K562 (cell line): Measurements from ENCODE around the gene KHNYN. TPM values are rescaled to one million over a fixed set of nuclear protein-coding genes. Genes with fewer than 3 reads are reported as not detected.

ENCODE experiments used
- ATF1 ChIP-seq, 2 experiments: fragments of 450-650 bp in 1 of 2; IDR thresholded peaks; 2 replicates each; pipeline ENCODE4 v1.6.1; 2016; ENCODE audit warnings: missing compliant biosample characterization in 1 of 2, missing genetic modification characterization in 1 of 2
- CBFB ChIP-seq: sonication (generic); formaldehyde crosslinking; IDR thresholded peaks from 2 replicates; pipeline ENCODE4 v1.4.0; 2020; ENCODE audit warnings: mild to moderate bottlenecking, missing genetic modification reagents
- CTBP1 ChIP-seq: fragments of 450-650 bp; IDR thresholded peaks from 2 replicates; pipeline ENCODE4 v1.6.1; 2016; ENCODE audit warnings: borderline replicate concordance
- DACH1 ChIP-seq: fragments of 450-650 bp; IDR thresholded peaks from 2 replicates; pipeline ENCODE4 v1.6.1; 2018; ENCODE audit not compliant: partially characterized antibody
- HNRNPH1 ChIP-seq: fragments of 200-400 bp; formaldehyde crosslinking; optimal IDR thresholded peaks from 2 replicates; pipeline ENCODE3; 2017; ENCODE audit warnings: low read depth, mild to moderate bottlenecking, low read length, moderate library complexity
- JUND ChIP-seq, 2 experiments: IDR thresholded peaks; 2 replicates in 1 of 2; 3 replicates in 1 of 2; pipeline ENCODE4 v1.6.1; 2011; ENCODE audit warnings: borderline replicate concordance in 2 of 2, low read depth in 2 of 2, low read length in 2 of 2, improper control_type of control experiment in 1 of 2, missing biosample characterization in 1 of 2, missing genetic modification characterization in 1 of 2, missing genetic modification reagents in 1 of 2
- MTA2 ChIP-seq: fragments of 450-650 bp; IDR thresholded peaks from 2 replicates; pipeline ENCODE4 v1.6.1; 2016; ENCODE audit warnings: low read depth
- NUFIP1 ChIP-seq: fragments of 450-650 bp; IDR thresholded peaks from 2 replicates; pipeline ENCODE4 v1.6.1; 2018; ENCODE audit not compliant: partially characterized antibody
- PHTF2 ChIP-seq: fragments of 250-450 bp; sonication (Bioruptor Pico); IDR thresholded peaks from 2 replicates; pipeline ENCODE4 v1.5.0; 2021; ENCODE audit warnings: mild to moderate bottlenecking
- RCOR1 ChIP-seq, 2 experiments: IDR thresholded peaks; 2 replicates each; pipeline ENCODE4 v1.6.1; 2012; ENCODE audit warnings: low read depth in 2 of 2, low read length in 2 of 2, borderline replicate concordance in 1 of 2, improper control_type of control experiment in 1 of 2
- RFX7 ChIP-seq: fragments of 250-450 bp; sonication (Bioruptor Pico); IDR thresholded peaks from 2 replicates; pipeline ENCODE4 v1.5.1; 2021; ENCODE audit warnings: mild to moderate bottlenecking
- SMAD3 ChIP-seq: fragments of 450-650 bp; formaldehyde crosslinking; conservative IDR thresholded peaks from 2 replicates; pipeline ENCODE4 v1.4.0; 2020; ENCODE audit warnings: mild to moderate bottlenecking
- SP1 ChIP-seq: sonication (generic); formaldehyde crosslinking; IDR thresholded peaks from 2 replicates; pipeline ENCODE4 v1.8.1; 2022; ENCODE audit warnings: mild to moderate bottlenecking, missing genetic modification reagents
- THRAP3 ChIP-seq: fragments of 450-650 bp; IDR thresholded peaks from 2 replicates; pipeline ENCODE4 v1.6.1; 2016; ENCODE audit warnings: mild to moderate bottlenecking, inconsistent platforms, borderline replicate concordance
- ZBTB8A ChIP-seq: fragments of 450-650 bp; IDR thresholded peaks from 2 replicates; pipeline ENCODE4 v1.6.1; 2018; ENCODE audit warnings: mild to moderate bottlenecking, moderate library complexity; ENCODE audit not compliant: partially characterized antibody
- ZNF41 ChIP-seq: fragments of 250-450 bp; sonication (Bioruptor Pico); conservative IDR thresholded peaks from 2 replicates; pipeline ENCODE4 v1.4.0; 2020; ENCODE audit warnings: mild to moderate bottlenecking
- ZNF444 ChIP-seq: fragments of 250-450 bp; sonication (Bioruptor Pico); IDR thresholded peaks from 2 replicates; pipeline ENCODE4 v1.4.0; 2020; ENCODE audit warnings: mild to moderate bottlenecking, moderate library complexity
- ZNF696 ChIP-seq: fragments of 250-450 bp; sonication (Bioruptor Pico); conservative IDR thresholded peaks from 2 replicates; pipeline ENCODE4 v1.4.0; 2020; ENCODE audit warnings: mild to moderate bottlenecking, moderate library complexity
- polyA plus RNA-seq, 8 experiments: library from polyadenylated mRNA; depleted of rRNA in 4 of 8; stranded (reverse) in 5 of 8; unstranded in 3 of 8; fragments of >200 nt; fragmentation: Nextera tagmentation in 2 of 8; fragmentation: Illumina TruSeq in 1 of 8; extraction: Ambion mirVana in 2 of 8; extraction: Trizol in 1 of 8; gene quantifications; 2 replicates each; pipeline versions ENCODE4 v1.2.1 to v1.2.3, GENCODE V29; 2011 to 2014; ENCODE audit warnings: inconsistent platforms in 1 of 8, missing spikeins in 1 of 8
- total RNA-seq, 7 experiments: library from RNA; depleted of rRNA in 6 of 7; stranded (reverse); fragments of >200 nt in 6 of 7; fragmentation: Illumina TruSeq in 2 of 7; extraction: Trizol in 2 of 7; gene quantifications; 2 replicates each; pipeline versions ENCODE4 v1.2.1 to v1.2.3, GENCODE V29; 2011 to 2021; ENCODE audit warnings: low replicate concordance in 1 of 7
- TF ChIP-seq, protein P1 (sequence below): sonication (generic); formaldehyde crosslinking; IDR thresholded peaks from 2 replicates; pipeline ENCODE4 v1.8.0; 2022; ENCODE audit warnings: missing genetic modification reagents, mild to moderate bottlenecking, moderate library complexity, borderline replicate concordance
- TF ChIP-seq, protein P2 (sequence below): fragments of 250-450 bp; sonication (Bioruptor Pico); IDR thresholded peaks from 2 replicates; pipeline ENCODE4 v1.8.0; 2021; ENCODE audit warnings: mild to moderate bottlenecking, moderate library complexity
- TF ChIP-seq, protein P3 (sequence below): sonication (generic); formaldehyde crosslinking; IDR thresholded peaks from 2 replicates; pipeline ENCODE4 v1.5.0; 2020; ENCODE audit warnings: missing genetic modification reagents

KHNYN gene
- total and polyA plus RNA-seq, 9 of the 15 experiments (the other 6 are each of a cell fraction or from before 2014, with no cell fraction given) = 0.76 to 26.0 (median 14.1) TPM

DNA sequence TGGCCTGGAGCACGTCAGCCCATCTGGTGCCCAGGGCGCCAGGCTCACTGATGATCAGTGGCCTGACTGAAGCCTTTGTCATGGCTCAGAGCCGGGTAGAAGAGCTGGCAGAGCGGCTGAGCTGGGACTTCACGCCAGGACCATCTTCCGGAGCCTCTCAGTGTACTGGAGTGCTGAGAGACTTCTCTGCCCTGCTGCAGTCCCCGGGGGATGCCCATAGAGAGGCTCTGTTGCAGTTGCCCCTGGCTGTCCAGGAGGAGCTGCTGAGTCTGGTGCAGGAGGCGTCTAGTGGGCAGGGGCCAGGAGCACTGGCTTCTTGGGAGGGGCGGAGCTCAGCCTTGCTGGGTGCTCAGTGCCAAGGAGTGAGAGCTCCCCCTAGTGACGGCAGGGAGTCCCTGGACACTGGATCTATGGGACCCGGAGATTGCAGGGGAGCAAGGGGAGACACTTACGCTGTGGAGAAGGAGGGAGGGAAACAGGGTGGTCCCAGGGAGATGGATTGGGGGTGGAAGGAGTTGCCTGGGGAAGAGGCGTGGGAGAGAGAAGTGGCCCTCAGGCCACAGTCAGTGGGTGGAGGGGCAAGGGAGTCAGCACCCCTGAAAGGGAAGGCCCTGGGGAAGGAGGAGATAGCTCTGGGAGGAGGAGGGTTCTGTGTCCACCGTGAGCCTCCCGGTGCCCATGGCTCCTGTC is 2.0 kb downstream of the KHNYN start (continued):
- no peak for TF ChIP-seq ZBTB8A
- TF ChIP-seq, protein P1, sequence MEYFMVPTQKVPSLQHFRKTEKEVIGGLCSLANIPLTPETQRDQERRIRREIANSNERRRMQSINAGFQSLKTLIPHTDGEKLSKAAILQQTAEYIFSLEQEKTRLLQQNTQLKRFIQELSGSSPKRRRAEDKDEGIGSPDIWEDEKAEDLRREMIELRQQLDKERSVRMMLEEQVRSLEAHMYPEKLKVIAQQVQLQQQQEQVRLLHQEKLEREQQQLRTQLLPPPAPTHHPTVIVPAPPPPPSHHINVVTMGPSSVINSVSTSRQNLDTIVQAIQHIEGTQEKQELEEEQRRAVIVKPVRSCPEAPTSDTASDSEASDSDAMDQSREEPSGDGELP (CRISPR knock-in tag) = peak; percentile 19; the same call in 1 of the 2 replicates
- 0 out of 2 replicates have a peak, but pooled peaks have one; percentile 35 for TF ChIP-seq CBFB (CRISPR knock-in tag)
- TF ChIP-seq, protein P2, sequence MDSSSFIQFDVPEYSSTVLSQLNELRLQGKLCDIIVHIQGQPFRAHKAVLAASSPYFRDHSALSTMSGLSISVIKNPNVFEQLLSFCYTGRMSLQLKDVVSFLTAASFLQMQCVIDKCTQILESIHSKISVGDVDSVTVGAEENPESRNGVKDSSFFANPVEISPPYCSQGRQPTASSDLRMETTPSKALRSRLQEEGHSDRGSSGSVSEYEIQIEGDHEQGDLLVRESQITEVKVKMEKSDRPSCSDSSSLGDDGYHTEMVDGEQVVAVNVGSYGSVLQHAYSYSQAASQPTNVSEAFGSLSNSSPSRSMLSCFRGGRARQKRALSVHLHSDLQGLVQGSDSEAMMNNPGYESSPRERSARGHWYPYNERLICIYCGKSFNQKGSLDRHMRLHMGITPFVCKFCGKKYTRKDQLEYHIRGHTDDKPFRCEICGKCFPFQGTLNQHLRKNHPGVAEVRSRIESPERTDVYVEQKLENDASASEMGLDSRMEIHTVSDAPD (CRISPR knock-in tag) = no peak
- no peak for TF ChIP-seq RFX7
- peak; percentile 62 for TF ChIP-seq SP1 (CRISPR knock-in tag)
- TF ChIP-seq THRAP3 = no peak
- no peak for TF ChIP-seq HNRNPH1
- TF ChIP-seq SMAD3 (CRISPR knock-in tag) = no peak
- no peak for TF ChIP-seq PHTF2 (CRISPR knock-in tag)
- TF ChIP-seq ZNF696 = no peak
- no peak for TF ChIP-seq MTA2
- TF ChIP-seq, protein P3, sequence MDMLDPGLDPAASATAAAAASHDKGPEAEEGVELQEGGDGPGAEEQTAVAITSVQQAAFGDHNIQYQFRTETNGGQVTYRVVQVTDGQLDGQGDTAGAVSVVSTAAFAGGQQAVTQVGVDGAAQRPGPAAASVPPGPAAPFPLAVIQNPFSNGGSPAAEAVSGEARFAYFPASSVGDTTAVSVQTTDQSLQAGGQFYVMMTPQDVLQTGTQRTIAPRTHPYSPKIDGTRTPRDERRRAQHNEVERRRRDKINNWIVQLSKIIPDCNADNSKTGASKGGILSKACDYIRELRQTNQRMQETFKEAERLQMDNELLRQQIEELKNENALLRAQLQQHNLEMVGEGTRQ (CRISPR knock-in tag) = no peak
- peak; percentile 28; the same call in 1 of the 2 replicates for TF ChIP-seq CTBP1
- 0 out of 2 replicates have a peak, but pooled peaks have one; percentile 4 for TF ChIP-seq JUND (IDR thresholded peaks at IDR 0.05; ENCODE audit: borderline replicate concordance, low read depth, low read length)
- no peak for TF ChIP-seq JUND (tag; IDR thresholded peaks at IDR 0.05; ENCODE audit: borderline replicate concordance, low read depth, low read length)
- TF ChIP-seq ZNF444 (CRISPR knock-in tag) = no peak
- no peak for TF ChIP-seq ATF1 (CRISPR knock-in tag; IDR thresholded peaks at IDR 0.05)
- no peak for TF ChIP-seq ATF1 (tag; IDR thresholded peaks at IDR 0.05)
- TF ChIP-seq DACH1 = no peak
- no peak for TF ChIP-seq ZNF41 (CRISPR knock-in tag)
- TF ChIP-seq RCOR1 (IDR thresholded peaks at IDR 0.05; ENCODE audit: borderline replicate concordance in 1 of 2, low read depth in 2 of 2, low read length in 2 of 2) = 0 out of 4 replicates have a peak, but pooled peaks of 1 of the 2 experiments have one; percentile 23
- TF ChIP-seq NUFIP1 = no peak
- TF ChIP-seq, all 486 proteins: peak for 31
